KG1 (cell line): ENCODE data around the gene IRAK2.

ENCODE experiments used
- DNase-seq: peaks from one replicate; lab custom pipeline; 2025; lab: John Stamatoyannopoulos, UW

The IRAK2 gene

DNA sequence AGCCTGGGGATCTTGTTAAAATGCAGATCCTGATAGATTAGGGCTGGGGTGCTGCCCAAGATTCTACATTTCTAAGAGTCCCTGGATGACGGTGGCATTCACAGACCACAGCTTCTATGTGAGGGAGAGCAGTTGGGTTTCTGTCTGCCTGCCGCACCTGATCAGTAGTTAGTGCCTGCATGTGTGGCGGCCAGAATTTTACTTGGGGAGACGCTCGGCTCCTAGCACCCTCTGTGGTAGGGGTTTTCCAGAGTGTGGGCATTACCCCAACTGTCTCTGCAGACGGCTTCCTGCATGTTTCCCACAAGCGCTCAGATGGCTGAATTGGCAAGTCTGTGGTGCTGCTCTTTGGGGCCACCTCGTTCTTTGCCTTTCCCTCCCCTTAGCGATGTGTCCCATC is 119.8 kb downstream of the IRAK2 start:
- DNase-seq: no peak

DNA sequence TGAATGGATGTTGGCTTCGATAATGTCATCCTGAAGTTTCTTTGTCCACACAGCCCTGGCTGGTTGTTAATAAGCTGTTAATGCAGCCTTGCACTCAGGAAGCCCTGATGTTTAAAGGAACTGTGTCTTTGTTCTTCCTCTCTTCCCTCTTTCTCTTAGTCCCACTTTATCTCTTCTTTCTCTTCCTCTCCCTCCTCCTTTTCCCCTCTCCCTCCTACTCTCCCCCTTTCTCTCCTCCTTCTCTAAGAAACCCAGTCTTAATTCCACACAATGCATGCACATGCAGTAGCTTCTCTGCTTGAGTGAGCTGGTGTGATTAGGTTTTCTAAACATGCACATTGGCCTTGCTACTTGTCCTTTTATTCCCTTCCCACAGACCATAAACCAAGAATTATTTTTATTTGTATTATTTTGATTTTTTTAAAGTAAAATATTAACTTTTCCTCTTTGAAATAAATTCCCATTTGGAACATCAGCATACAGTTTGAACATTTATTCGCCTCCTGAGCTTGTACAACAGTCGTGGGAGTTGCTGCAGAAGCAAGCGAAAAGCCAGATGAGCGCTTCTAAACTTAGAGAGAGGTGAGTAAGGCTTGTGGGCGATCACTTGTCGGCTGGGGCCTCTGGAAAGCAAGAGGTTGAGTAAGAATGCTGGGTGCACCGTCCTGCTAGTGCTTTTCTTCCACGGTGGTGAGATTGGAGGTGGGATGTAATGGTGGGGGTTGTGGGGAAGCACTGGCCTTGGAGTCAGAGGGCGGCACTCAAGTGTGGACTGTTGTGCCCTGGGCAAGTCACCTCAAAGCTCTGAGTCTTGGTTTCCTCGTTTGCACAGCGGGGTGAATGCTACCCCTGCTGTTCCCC is 120.8 kb downstream of the IRAK2 start:
- DNase-seq: no peak

DNA sequence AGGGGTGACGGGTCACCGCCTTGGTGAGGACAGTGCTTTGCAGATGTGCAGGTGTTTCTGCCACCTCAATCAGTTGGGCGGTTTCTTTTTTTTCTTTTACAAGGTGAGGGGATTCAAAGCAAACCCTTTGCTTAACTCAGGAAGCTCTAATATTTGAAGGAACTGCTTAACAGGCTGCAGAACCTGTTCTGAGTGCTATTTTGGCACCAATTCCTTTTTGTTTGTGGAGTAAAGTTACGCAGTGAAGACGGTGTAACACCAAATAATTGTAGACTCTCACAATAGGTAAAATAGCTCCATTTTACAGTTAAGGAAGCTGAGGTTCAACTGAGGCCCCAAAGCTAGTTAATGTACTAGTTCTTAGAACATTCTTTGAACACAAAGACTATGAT is 121.4 kb downstream of the IRAK2 start:
- DNase-seq: no peak

DNA sequence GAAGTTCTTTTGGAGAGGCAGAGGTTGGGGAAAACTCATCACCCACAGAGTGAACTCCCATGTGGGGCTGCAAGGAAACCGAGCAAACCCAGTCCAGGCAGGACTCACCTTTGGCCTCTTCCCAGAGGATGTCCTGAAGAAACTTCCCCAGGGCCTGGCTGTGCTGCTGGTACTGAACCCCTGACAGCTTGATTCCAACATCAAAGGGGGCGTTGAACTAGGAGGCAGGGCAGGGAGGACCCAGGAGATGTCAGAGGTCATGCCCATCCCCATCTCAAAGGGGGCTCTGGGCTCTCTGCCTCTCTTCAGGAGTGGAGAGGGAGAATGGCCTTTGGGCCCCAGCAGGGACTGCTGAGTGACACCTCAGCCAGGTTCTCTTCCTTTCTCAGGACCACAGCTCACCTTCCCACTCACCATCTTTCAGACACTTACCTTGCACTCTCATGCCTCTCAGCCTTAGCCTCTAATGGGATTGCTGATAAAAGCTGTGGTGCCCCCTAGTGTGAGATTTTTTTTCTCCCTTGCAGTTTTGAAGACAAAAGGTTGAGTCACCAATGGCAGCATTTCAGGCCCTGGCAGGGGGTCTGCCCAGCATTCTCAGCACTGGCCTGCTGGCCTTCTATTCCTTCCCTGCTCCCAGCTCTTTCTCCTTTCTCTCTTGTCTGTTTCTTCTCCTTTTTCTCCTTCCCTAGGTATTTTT is 122.0 kb downstream of the IRAK2 start:
- DNase-seq: no peak

DNA sequence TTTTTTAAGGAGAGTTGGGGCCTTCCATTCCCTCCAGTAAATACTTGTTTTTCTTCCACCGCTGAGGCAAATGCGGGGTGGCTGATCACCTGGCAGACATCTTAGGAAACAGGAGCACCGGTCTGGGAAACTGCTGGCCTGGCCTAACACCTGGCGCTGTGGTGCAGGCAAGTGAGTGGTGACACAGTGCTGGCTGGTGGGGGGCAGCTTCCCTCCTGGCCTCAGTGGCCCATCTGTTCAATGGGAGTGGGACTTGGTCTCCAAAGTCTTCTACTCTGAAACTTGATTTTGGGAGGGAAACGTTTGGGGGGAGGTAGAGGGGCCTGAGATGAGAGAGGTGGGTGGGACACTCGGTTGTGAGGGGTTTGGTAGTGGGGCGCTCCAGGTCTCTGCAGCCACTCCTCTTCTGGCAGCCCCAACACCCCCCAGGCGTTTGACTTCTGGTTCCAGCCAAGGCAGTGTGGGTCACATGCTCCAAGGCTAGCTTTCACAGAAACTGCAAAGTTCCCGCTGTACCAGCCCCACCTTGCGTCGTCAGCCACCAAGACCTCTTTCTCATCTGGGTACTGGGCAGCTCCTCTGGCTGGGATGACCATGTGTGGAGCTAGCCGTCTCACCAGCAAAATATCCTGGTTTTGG is 123.3 kb downstream of the IRAK2 start:
- no peak for DNase-seq

DNA sequence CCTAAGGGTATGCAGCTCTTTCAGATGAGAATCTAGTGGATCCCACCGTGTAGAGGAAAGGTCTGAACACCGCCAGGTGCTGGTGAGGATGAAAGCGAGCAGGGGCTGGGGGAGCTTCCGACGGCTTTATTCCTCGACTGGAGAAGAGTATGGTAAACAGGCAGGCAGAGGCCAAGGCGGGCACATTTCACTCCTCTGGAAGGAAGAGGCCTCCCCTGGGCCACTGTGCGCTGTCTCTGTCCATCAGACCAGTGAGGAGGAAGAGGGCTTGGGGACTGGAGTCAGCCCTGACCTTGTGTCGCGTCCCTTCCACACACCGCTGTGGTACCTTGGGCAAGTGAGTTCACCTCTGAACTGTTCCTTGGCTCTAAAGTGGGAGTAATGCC is 123.8 kb downstream of the IRAK2 start:
- DNase-seq: no peak

DNA sequence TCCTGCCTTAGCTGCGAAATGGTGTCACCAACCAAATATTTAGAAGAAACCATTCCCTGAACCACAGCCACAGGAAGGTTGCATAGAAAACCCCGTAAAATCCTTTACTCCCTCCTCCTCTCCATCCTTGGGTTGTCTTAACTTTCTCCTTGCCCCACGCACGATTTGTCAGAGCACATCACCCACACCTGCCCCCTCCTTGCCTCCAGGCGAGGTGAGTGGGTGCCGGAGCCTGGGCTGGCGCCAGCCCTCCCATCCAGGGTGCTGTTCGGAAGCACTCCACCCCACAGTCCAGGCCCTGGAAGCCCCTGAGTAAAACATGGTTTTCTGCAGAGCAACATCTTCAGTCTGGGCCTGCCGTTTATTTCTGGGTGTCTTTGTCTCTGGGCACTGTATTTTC is 124.4 kb downstream of the IRAK2 start:
- DNase-seq: no peak

DNA sequence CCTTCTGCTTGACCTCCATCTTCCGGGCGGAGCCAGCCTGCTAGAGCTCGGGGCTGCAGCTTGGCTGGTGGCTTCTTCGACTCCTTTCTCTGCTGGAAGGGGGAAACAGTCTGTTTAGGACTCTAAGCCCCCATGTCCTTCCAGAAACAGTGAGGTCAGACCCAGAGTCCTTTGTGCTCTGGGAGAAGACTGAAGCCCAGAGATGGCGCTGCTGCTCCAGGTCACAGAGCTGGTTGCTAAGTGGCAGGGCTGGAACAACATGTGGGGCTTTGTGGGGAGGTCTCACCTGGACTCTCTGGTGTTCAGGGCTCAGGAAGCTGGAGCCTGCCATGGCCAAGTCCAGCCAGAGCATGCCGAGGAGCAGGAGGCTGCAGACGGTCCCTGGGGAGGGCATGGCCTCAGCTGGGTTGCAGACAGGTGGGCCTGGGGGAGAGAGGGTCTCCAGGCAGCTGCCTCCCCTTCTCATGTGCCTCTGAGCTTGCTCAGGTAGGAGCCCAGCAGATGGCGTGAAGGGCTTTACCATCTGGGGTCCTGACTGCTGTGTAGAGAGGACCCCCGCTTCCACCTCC is 125.2 kb downstream of the IRAK2 start:
- no peak for DNase-seq

DNA sequence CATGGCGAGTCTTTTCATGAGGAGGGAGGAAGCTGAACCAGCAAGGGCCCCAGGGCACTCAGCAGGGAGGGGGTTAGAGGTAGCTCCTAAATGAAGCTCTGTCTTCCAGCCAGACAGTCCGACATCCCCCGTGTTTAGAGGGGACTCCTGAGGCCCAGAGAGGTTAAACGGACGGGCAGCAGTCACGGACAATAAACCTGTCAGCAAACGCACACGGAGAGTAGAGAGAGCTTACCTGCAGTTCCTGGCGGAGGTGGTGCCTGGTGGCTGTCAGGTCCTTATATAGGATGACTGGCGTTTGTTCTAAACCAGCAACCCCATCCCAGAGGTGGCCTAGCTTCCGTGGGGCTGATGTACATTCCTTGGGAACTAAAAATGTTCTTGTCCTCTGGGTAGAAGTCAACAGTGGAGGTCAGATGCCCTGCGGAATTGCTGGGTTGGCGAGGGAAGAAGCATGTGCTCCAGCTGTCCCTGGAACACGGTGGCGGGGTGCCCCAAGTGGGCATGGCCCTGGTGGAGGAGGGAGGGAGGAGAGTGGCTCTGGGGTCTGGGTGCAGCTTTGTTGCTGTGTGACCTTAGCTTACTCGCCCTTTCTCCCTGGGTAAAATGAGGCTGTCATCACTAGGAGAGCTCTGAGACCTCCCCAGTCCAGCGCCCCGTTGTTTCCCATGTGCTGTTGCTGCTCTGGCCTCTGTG is 125.9 kb downstream of the IRAK2 start:
- DNase-seq: no peak

DNA sequence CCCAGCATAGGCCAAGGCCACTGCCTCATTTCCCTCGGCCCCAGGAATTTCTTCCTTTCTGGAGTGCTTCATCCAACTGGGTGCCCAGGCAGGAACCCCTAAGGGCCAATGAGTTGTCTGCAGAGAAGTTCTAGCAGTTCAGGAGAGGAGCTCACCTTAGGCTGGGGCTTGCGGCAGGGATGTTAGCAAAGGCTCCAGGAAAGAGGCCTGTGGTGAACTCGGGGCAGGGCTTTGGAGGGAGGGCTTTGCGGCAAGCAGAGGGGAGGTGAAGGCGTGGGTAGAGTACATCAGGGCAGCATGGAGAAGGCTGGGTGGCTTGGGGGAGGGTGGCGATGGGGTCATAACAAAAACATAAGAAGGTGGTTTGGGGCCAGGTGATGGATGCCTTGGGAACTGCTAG is 126.9 kb downstream of the IRAK2 start:
- DNase-seq: no peak

DNA sequence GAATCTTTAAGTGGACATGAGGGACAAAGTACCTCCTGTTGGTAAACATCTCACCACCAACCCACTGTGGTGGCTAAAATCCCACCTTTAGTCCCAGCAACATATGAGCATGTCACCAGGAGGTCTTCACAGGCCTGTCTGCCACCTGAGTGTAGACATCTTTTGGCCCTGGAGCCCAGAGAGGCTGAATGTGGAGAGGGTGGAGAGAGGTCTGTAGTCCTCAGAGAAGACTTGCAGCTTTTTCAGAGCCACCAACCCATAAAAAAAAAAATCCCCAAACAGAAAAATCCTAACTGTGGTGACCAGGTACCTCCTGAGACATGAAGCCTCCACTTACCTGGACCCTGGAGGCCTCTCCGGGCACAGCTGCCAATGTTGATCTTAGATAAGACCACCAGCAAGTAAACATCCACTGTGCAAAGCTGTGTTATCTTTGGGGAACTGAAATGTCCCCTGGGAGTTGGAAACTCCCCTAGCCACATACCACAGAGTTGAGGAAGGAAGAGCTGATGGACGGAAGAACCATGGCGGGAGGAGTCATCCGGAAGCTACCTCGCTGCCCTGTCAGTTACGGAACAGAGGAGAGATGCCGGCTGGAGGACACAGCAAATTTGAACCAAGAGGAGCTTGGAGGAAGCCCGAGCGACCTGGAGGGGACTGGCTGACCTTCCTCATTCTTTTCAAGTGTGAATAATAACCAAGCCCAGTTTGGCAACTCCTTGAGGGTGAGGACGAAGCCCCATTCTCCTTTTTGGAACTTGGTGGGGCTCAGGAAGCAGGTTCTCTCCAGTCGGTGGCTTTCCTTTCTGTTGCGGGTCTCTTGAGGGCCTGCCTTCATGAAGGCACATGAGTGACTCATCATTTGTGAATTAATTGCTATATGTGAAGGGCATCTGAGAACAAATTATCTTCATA is 128.0 kb downstream of the IRAK2 start, which contains the start of gene GHRL:
Gene GHRL (minus strand): TSS at position 443 of the 915 bp plus-strand sequence. CDS start 2,767 bp downstream, outside the sequence.
- DNase-seq: peak; percentile 71
